Posterior vena cava (tissue), 2 donors: ENCODE measurements around the gene ANKRD33B. TPM values are rescaled to one million over a fixed set of nuclear protein-coding genes. Genes with fewer than 3 reads are reported as not detected.
"Not testable (repeated sequence)": the region's sequence is repeated elsewhere in the genome, so short reads cannot be mapped to it uniquely, and the experiment has no call there.

ENCODE experiments used
- DNase-seq: peaks from one replicate; pipeline ENCODE4 v3.0.0-alpha.2; 2020; ENCODE audit warnings: low spot score
- intact Hi-C, 2 donors: fragments of 100-400 bp; cut with DNase I; formaldehyde crosslinking; loops; one replicate each; pipeline versions ENCODE4 v1.14.1 to v1.14.2; 2022 to 2023
- total RNA-seq, 2 donors: library from RNA; stranded (reverse); fragmentation: NEBNext Ultra II Directional; extraction: Animal tissue kit (Norgen Biotek cat#: 25700); gene quantifications; one replicate each; pipeline ENCODE4 v1.2.1, GENCODE V29; 2021
- donor health status: DM: yes; HTN: yes; CAD: no.
- donor health status: DM: yes; HTN: yes; CAD: no.

Gene ANKRD33B
- total RNA-seq, 2 donors from 2014 or later = 3.3 to 3.9 TPM

DNA sequence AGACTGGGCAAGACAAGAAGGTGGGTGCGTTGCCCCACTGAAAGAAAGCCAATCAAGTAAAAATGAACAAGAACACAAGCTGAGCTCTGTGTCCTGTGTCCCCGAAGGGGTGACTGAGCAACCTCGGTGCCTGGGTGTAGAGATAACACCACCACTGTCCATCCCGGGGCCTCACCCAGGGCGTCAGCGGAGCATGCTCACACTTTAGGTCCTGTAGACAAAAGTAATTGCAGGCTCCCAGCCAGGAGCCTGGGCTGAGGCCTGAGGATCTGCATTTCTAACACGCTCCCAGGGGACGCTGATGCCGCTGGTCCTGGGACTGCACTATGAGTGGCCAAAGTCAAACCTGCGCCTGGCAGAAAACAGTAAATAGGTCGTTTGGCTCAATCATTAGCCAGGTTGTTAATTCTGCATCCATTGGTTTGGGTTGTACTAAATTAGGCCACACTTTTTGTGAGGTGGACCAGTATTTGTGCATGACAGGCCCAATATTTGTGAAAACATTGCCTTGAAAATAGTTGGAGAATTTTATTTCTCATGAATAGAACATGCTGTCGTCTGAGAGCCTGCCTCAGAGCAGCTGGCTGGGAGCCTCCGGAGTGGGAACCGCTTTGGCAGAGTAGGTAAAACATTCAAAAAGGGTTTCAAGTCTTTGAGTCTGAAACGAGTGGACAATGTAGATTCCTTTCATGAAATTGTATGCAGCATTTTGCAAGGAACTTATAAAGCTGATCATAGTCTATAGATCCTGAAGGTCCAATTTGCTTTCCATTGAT is 38.3 kb downstream of the ANKRD33B start:
- intact Hi-C loops = no loop called here
- no peak for DNase-seq

DNA sequence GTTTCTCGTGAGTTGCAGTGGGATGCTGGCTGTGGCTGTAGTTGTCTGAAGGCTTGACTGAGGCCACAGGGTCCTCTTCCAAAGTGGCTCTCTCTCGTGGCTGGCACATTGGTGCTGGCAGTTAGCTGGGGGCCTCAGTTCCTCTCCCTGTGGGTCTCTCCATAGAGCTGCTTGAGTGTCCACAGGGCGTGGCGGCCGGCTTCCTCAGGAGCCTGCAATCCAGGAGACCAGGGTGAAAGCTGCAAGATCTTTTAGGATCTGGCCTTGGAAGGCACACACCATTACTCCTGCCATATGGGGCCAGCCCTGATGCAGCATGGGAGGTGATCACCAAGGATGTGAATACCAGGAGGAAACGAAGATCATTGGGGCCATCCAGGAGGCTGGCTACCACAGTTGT is 41.1 kb downstream of the ANKRD33B start:
- DNase-seq = peak; percentile 60
- intact Hi-C loops = no loop called here

DNA sequence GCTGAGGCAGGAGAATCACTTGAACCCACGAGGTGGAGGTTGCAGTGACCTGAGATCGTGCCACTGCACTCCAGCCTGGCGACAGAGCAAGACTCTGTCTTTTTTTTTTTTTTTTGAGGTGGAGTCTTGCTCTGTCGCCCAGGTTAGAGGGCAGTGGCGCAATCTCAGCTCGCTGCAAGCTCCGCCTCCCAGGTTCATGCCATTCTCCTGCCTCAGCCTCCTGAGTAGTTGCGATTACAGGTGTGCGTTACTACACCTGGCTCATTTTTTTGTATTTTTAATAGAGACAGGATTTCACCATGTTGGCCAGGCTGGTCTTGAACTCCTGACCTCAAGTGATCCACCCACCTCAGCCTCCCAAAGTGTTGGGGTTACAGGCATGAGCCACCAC is 42.8 kb downstream of the ANKRD33B start:
- DNase-seq, intact Hi-C loops: not testable (repeated sequence)

DNA sequence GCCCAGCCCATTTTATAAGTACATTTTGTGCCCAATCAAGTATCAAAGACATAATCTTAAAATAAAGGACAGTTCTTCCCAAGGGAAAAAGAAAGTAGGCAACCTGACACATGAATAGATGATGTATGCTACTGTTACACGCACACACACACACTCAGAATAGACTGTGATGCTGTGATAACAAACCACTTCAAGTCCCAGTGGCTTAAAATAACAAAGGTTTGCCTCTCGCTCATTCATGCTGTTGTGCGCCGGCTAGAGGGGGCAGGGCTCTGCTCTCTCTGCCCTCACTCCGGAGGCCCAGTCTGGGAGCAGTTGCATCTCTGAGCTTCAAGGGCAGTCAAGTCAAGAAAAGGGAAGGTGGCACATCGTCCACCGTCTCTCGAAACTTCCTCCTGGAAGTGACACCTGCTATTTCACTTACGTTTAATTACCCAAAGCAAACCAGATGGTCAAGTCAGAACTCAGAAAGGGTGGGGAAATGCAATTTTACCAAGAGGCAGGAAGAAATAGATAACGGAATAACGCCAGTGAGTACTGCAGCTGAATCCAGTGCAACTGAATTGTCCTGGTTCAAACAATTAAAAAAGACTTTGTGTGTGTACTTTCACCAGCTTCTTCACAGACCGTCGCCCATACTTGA is 43.3 kb downstream of the ANKRD33B start:
- intact Hi-C loops = no loop called here

DNA sequence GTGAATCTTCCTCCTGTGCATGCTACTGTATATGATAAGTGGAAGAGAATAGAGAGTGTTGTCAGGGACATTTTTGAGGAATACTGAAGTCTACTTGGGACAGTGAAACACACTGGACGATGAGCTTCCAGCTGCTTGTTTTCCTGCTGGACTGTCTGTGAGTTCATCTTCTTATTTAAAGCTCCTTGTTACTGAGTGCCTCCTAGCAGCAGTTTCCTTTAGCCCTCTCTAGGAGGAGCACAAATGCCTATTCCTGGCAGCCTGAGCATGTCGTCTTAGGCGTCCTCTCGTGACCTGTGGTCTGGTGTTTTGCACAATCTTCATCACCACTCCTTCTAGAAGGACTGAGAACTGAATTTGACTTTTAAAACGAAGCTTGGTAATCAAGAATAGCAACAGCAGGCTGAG is 43.8 kb downstream of the ANKRD33B start:
- intact Hi-C loops = no loop called here
- DNase-seq = peak; percentile 81

More for the DNA sequence above, 43.3 kb downstream of the ANKRD33B start:
- DNase-seq = no peak

DNA sequence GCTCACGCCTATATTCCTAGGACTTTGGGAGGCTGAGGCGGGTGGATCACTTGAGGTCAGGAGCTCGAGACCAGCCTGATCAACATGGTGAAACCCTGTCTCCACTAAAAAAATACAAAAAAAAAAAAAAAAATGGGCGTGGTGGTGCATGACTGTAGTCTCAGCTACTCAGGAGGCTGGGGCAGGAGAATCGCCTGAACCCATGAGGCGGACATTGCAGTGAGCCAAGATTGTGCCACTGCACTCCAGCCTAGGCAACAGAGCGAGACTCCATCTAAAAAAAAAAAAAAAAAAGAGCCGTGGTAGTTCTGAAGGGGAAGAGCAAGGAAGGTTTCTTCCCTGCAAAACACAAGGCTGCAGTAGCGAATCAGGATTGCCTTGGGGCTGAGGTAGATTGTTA is 44.2 kb downstream of the ANKRD33B start:
- peak; percentile 63 for DNase-seq
- intact Hi-C loops = not testable (repeated sequence)

DNA sequence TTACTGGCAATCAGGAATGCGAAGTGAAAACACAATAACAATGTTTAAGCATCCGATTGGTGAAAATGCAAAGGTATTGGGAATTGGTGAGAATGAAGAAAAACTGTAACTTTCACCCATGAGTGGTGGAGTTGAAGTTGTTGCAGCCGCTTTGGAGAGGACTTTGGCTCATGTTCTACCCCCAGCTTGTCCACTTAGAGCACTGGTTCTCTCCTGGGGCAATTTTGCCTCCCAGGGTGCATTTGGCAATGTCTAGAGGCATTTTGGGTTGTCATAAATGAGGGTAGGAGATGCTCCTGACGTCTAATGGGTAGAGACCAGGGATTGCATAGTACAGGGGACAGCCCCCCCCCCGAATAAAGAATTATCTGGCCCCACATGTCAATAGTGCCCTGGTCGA is 46.2 kb downstream of the ANKRD33B start:
- intact Hi-C loops = no loop called here
- DNase-seq = no peak

DNA sequence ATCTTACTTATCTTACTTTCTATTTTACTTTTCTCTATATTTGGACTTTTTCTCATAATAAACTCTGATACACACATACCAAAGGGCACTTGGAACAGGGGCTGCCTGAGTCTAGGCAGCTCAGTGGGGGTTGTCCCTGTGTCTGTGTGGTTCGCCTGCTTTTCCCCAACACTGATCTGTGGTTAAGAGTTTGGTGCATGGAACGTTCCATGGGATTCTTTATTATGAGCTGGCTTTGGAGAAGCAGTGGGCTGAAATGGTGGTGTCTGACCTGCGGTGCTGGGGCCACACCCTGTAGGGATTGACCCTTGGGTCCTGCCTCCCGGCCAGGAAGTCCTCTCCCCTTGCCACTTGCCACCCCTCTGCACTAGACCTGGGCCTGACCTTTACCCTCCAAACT is 47.4 kb downstream of the ANKRD33B start:
- DNase-seq = no peak
- intact Hi-C loops = no loop called here

DNA sequence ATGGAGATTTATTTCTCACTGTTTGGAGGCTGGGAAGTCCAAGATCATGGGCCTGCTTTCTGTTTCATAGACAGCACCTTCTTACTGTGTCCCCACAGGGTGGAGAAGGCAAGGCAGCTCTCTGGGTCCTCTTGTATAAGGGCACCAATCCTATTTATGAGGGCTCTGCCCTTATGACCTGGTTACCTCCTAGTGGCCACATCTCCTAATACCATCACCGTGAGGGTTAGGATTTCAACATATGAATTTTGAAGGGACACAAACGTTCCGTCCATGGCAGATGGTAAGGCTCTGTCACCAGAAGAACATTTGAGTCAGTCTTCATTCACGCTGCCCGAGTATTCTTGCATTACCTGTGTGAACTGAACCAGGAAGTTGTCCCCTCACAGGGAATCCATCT is 48.4 kb downstream of the ANKRD33B start:
- no peak for DNase-seq
- intact Hi-C loops = no loop called here

DNA sequence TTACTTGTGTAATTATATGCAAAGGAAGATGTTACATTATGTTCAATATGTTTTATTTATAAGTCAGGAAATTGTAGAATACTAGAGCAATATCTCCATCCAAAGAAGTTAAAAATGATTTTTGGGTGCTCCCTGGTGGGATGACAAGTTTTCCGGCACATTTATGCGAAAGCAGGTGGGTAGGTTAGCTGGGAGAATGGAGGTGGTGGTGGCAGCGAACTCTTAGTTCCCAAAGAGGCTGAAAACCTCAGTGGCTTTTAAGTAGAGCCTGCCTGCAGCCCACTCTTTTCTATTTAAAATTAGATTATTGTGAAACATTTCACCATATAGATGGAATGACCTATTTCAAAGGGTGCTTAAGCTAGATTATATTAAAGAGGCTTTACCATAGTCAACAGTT is 51.8 kb downstream of the ANKRD33B start:
- intact Hi-C loops = no loop called here
- DNase-seq = no peak

DNA sequence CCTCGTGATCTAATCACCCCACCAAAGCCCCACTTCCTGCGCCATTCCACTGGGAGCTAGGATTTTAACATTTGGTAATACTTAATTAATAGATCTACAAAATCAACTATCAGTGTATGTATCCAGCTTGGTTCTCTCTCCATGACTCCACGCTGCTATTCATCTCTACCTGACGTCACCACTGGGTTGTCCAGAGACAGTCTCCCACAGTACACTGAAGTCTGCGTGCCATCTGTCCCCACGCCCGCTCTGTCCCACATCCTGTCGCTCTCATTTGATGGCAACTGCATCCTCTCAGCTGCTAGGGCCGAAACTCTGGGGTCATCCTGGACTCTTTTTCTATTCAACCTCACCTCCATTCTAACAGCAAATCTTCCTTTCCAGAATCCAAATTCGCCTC is 53.2 kb downstream of the ANKRD33B start:
- no peak for DNase-seq
- intact Hi-C loops = no loop called here

DNA sequence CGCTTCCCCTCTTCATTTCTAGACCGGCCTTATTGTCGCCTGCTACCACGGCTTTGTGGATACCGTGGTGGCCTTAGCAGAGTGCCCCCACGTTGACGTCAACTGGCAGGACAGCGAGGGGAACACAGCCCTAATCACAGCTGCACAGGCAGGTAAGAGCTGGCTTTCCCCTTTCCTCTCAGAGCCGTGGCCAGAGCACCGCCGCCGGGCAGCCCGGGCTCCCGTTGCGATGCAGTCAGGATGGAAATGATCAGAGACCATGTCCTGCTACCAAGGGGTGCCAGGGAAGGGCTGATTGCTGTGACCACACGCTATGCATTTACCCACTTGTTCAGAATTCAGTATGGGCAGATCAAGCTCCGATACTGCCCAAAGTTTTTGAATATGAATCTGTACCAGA is 54.4 kb downstream of the ANKRD33B start:
- DNase-seq = no peak
- intact Hi-C loops = no loop called here

DNA sequence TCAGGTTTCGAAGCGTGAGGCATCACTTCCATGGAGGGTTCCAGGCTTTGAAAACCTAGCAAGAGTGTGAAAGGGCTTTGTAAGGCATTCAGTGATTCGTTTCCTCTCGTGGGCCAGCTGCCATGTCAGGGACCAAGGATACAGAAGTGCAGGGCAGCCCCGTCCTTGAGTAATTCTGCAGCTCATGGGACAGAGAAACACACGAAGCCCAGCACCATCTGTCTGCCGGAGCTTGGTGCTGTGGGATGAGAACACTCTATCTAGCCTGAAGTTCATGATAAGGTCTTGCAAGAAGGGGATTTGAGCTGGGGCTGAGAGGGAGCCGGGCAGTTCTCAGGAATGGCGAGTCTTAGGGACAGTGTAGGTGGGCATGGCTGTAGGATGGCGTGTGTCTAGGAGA is 55.8 kb downstream of the ANKRD33B start:
- intact Hi-C loops = no loop called here
- no peak for DNase-seq

DNA sequence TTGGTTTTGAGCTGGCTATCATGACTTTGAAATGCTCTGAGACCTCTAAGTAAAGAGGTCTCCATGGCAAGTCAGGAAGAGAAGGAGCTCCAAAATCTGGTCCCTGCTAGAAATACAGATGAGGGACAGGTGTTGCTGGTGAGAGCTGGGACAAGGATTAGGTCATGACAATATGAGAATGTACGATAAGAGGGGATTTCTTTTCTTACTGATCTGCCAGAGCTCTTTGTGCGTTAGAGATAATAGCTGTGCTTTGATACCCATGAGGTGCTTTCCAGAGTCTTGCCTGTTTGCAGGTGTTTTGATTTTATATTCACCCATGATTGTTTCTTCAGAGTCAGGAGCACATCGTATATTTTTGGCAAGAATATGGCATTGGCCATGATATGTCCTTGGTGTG is 56.5 kb downstream of the ANKRD33B start:
- intact Hi-C loops = no loop called here

DNA sequence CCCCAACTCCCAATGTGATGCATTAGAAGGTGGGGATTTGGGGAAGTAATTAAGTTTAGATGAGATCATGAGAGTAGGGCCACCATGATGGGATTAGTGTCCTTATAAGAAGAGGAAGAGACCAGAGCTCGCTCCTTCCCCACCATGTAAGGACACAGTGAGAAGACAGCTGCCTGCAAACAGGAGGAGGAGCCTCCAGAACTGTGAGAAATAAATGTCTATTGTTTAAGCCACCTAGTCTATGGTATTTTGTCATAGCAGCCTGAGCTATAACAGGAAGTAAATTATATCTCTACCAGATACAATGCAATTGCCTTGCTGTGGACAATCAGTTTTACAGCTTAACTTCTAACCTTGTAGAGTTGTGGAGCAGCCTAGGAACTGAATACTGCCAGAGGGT is 58.0 kb downstream of the ANKRD33B start:
- DNase-seq = no peak
- intact Hi-C loops = no loop called here

More for the DNA sequence above, 56.5 kb downstream of the ANKRD33B start:
- no peak for DNase-seq

DNA sequence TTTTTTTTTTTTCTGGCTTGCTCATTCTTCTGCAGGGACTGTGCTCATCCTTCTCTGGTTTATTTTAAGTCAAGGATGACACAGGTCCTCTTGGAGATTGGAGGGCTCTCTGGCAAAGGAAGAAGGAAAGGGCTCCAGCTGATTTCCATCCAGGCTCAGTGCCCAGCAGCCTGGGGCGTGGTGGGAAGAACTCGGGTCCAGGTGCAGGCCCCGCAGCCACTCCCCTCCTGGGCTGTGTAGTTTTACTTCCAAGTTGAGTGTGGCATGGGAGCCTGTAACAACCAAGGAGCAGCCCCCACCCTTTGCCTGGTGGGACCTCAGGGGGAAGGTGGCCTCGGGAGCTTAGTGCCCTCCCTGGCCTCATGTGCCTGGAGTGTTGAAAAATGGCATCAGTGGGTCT is 58.9 kb downstream of the ANKRD33B start:
- intact Hi-C loops = no loop called here
- no peak for DNase-seq

DNA sequence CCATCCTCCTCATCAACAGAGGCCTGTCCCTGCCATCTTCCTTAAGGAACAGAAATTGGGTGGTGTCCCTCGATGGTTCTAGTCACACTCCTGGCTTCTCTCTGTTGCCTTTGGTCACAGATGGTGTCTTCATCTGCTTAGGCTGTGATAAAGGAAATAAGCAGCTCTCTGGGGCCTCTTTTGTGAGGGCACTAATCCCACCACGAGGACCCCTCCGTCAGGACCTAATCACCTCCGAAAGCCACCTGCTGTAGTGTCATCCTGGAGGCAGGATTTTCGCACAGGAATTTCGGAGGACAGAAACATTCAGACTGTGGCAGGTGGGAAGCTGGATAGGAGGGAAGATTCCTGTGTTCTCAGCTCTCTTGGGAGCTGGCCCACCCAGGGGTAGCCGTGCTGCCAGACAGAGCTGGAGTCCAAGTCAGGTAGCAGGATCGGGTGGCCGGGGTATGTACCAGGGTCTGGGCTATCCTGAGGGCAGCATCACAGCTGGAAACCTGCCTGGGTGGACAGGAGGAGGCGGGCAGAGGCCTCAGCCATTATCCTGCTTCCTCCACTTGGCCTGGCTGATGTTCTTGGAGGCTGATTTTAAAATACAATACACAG is 59.5 kb downstream of the ANKRD33B start:
- DNase-seq = no peak

DNA sequence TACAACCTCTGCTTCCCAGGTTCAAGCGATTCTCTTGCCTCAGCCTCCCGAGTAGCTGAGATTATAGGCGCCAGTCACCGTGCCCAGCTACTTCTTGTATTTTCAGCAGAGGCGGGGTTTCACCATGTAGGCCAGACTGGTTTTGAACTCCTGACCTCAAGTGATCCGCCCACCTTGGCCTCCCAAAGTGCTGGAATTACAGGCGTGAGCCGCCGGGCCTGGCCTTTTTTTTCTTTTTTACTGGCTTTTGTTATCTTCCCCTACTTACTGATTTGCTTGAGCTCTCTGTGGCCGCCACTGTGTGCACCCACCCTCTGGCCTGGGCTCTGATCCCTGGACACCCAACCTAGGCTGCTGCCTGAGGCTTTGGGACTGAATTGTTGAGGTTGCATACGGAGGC is 60.3 kb downstream of the ANKRD33B start:
- intact Hi-C loops = no loop called here
- DNase-seq = no peak

More for the DNA sequence above, 59.5 kb downstream of the ANKRD33B start:
- intact Hi-C loops = no loop called here

DNA sequence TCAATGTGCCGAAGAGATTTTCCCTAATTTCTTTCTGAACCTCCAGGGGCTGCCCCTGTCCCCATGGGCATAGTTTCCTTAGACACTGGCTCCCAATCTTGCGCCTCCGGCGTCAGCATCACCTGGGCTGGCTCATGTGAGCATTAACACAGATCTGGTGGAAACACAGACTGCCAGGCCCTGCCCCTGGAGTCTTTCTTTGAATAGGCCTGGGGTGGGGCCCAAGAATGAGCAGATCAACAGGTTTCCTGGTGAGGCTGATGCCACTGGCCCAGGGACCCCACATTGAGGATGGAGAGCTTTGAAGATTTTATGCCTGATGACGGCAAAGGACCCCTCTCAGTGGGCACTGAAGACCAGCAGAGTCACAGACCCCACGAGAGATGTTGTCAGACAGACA is 60.8 kb downstream of the ANKRD33B start:
- DNase-seq = no peak
- intact Hi-C loops = no loop called here

DNA sequence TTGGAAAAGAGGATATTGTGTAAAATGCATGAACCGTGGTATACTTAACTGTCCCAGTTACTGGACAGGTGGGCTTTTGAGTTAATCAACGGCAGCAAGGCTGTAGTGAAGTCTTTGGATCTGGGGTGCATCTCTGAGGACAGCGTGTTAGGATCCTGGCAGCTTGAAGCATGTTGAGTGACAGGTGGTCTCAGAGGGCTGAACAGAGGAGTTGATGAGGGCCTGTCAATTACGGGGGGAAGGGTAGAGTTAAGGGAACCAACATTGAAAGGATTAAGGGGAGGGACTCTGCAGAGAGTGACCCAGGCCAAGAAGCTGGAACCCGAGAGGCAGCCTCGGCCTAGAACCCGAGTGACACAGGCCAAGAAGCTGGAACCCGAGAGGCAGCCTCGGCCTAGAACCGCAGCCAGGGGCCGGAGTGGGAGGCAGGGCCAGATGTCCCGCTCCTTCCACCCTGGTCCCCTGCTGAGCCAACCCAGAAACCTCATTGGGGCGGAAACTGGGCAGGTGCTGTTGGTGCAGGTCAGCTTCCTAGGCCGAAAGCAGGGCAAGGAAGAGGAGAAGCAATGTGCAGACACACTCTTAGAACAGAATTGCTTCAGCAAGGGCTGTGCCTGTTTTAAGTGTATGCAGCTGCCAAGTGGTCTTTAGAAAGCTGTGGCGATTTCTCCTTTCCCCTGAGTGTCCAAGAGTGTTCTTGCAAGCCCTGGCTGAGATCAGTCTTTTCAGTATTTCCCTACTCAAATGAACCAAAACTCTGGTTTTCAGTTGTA is 62.0 kb downstream of the ANKRD33B start:
- intact Hi-C loops = loop anchor here in 1 of 2 donors (2.0 kb wide), 1 partner anchor 171 kb away; no protein-coding TSS in a partner anchor
- DNase-seq = no peak
